Rectal smooth muscle tissue (tissue), 1 donor: ENCODE data around the gene PPP2R2D.
"Not testable (repeated sequence)": the region's sequence is repeated elsewhere in the genome, so short reads cannot be mapped to it uniquely, and the experiment has no call there.

ENCODE experiments used
- H3K27ac ChIP-seq: one replicate; pipeline ENCODE4 v1.7.0; 2013; ENCODE audit warnings: low read depth, low read length, inconsistent platforms
- H3K27me3 ChIP-seq: one replicate; pipeline ENCODE4 v1.7.0; 2013; ENCODE audit warnings: low read length; ENCODE audit not compliant: control insufficient read depth, insufficient read depth
- H3K36me3 ChIP-seq: one replicate; pipeline ENCODE4 v1.7.0; 2013; ENCODE audit warnings: low read length; ENCODE audit not compliant: control insufficient read depth, insufficient read depth
- H3K4me1 ChIP-seq: one replicate; pipeline ENCODE4 v1.7.0; 2013; ENCODE audit warnings: low read length; ENCODE audit not compliant: control insufficient read depth, insufficient read depth
- H3K4me3 ChIP-seq: one replicate; pipeline ENCODE4 v1.7.0; 2013; ENCODE audit warnings: low read length
- H3K9ac ChIP-seq: one replicate; pipeline ENCODE4 v1.7.0; 2013; ENCODE audit warnings: low read length

Gene PPP2R2D

DNA sequence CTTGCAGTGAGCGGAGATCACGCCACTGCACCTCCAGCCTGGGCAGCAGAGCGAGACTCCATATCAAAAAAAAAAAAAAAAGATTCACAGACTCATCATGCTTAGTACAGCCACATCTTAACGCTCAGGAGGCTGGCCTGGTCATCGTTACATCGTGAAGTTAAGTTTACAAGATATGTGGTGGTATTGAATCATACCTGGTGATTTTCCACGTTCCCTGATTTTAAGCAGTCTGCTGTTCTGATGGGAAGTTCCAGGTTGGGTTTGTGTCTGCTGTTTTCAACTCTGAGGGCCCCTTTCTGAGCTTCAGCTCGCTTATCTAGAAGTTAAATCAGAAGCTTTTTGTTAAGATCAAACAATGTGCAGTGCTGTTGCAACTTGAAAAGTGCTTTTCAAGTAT is 6.9 kb downstream of the PPP2R2D start:
- no peak overlapping the region for H3K27ac ChIP-seq
- peaks cover 1% of the 10 kb centered on the region for H3K4me1 ChIP-seq
- H3K9ac ChIP-seq, result no peak overlapping the region
- H3K27me3 ChIP-seq, result no peaks in the 10 kb centered on the region
- H3K4me3 ChIP-seq, result no peak overlapping the region
- H3K36me3 ChIP-seq, result peaks cover 5% of the 10 kb centered on the region

DNA sequence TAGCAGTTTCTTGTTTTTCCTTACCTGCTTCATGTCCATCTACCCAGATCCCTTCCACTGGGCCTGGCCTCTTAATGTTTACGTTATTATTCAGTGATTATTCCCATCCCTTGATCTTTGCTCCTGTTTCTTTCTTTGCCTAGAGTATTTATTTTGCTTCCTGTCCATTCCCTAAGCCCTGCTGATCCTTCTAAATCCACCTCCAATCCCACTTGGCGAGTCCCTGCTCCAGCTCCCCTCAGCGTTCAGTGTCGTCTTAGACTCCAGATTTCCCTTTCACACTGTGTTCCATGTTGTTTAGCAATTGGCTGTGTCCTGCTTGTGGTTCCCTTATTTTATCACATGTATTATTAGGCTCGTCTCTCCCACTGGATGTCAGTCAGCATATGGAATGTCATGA is 7.3 kb downstream of the PPP2R2D start:
- Histone ChIP-seq H3K9ac (no peak overlapping the region), H3K36me3 (peaks cover 5% of the 10 kb centered on the region), H3K27ac (no peak overlapping the region), H3K4me1 (no peaks in the 10 kb centered on the region), H3K27me3 (no peaks in the 10 kb centered on the region), H3K4me3 (no peak overlapping the region)

DNA sequence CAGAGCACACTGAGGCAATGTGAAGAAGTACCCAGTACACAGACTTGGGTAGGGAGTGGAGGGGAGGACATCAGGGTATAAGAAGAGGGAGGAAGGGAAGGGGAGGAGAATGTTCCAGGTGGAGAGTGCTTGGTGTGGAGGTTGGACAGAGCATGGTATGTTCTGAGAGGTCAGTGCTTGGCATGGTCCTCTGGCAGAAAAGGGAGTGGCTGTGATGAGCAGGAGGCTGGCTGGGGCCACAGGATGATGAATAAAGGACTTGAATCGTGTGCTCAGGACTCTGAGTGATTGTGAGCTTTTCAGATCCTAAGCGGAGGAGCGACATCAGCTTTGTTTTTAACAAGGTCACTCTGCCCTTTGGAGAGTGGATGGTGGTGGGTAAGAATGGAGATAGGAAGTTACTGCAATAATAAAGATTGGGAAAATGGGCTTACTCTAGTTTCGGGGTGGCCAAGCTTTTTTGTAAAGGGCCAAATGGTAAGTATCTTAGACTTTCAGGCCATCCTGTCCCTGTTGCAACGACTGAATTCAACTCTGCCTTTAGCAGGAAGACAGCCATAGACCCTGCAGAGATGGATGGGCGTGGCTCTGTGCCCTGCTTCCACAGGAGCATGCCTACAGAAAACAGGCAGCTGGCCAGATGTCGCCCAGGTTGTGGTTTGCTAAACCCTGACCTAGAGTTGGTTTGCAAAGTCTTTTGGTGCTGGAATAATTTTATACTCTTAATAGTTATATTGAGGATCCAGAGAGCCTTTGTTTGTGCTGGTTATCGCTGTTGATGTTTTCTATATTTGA is 8.4 kb downstream of the PPP2R2D start:
- no peak overlapping the region for H3K4me3 ChIP-seq
- H3K9ac ChIP-seq, result no peak overlapping the region
- H3K27me3 ChIP-seq, result no peaks in the 10 kb centered on the region
- no peak overlapping the region for H3K27ac ChIP-seq
- peaks cover 5% of the 10 kb centered on the region for H3K36me3 ChIP-seq
- H3K4me1 ChIP-seq, result no peaks in the 10 kb centered on the region

- Histone ChIP-seq H3K27me3 (no peaks in the 10 kb centered on the region), H3K4me1 (no peaks in the 10 kb centered on the region), H3K27ac (no peak overlapping the region), H3K36me3 (peaks cover 5% of the 10 kb centered on the region), H3K9ac (no peak overlapping the region), H3K4me3 (no peak overlapping the region)
These were observed 9.1 kb downstream of the PPP2R2D start for GRCh38 chr10:131909929-131910328.

GRCh38 chr10:131910663-131911314 is 10.0 kb downstream of the PPP2R2D start:
- Histone ChIP-seq H3K27ac (no peak overlapping the region), H3K36me3 (peaks cover 5% of the 10 kb centered on the region), H3K9ac (no peak overlapping the region), H3K4me1 (no peaks in the 10 kb centered on the region), H3K27me3 (no peaks in the 10 kb centered on the region), H3K4me3 (no peak overlapping the region)

- Histone ChIP-seq H3K4me1 (no peaks in the 10 kb centered on the region), H3K4me3 (no peak overlapping the region), H3K9ac (no peak overlapping the region), H3K27ac (no peak overlapping the region), H3K27me3 (no peaks in the 10 kb centered on the region), H3K36me3 (peaks cover 5% of the 10 kb centered on the region)
These were observed 10.6 kb downstream of the PPP2R2D start for GRCh38 chr10:131911451-131911850.

- no peak overlapping the region for H3K9ac ChIP-seq
- no peaks in the 10 kb centered on the region for H3K4me1 ChIP-seq
- H3K27me3 ChIP-seq, result no peaks in the 10 kb centered on the region
- peaks cover 5% of the 10 kb centered on the region for H3K36me3 ChIP-seq
- H3K4me3 ChIP-seq, result no peak overlapping the region
- no peak overlapping the region for H3K27ac ChIP-seq
These were observed 11.8 kb downstream of the PPP2R2D start for GRCh38 chr10:131912620-131913019.

GRCh38 chr10:131915484-131915883 is 14.7 kb downstream of the PPP2R2D start:
- Histone ChIP-seq H3K36me3 (no peaks in the 10 kb centered on the region), H3K27me3 (no peaks in the 10 kb centered on the region), H3K4me1 (no peaks in the 10 kb centered on the region), H3K27ac (no peak overlapping the region), H3K9ac (no peak overlapping the region), H3K4me3 (no peak overlapping the region)

DNA sequence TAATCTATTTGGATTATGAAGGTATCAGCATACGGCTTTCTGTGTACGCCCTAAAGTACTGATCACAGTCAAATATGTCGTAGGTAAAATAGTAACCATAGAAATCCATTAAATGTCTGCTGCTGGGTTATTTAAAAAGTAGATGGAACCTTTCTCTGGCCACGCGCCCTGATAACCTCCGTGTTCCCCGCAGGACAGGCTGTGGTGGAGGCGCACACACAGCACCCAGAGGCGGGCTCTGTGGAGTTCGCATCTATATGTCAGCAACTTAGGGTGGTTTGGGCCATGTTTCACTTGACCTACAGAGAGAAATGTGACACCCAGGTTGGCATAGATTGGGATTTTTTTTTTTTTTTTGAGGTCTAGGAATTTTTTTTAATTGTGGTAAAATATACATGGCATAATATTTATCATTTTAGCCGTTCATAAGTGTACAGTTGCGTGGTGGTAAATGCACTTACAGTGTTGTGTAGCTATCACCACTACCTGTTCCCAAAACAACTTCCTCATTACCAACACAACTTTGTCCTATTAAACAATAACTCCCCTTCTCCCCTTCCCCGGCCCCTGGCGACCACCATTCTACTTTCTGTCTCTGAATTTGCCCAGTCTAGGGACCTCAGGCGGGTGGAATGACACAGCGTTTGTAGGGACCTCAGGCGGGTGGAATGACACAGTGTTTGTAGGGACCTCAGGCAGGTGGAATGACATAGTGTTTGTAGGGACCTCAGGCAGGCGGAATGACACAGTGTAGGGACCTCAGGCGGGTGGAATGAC is 15.4 kb downstream of the PPP2R2D start:
- Histone ChIP-seq H3K4me1 (no peaks in the 10 kb centered on the region), H3K27me3 (no peaks in the 10 kb centered on the region), H3K4me3 (no peak overlapping the region), H3K36me3 (no peaks in the 10 kb centered on the region), H3K9ac (no peak overlapping the region), H3K27ac (no peak overlapping the region)

- not testable (repeated sequence) for H3K36me3 ChIP-seq, H3K9ac ChIP-seq, H3K27me3 ChIP-seq, H3K4me1 ChIP-seq, H3K4me3 ChIP-seq, H3K27ac ChIP-seq
These were observed 16.0 kb downstream of the PPP2R2D start for GRCh38 chr10:131916767-131917160.

DNA sequence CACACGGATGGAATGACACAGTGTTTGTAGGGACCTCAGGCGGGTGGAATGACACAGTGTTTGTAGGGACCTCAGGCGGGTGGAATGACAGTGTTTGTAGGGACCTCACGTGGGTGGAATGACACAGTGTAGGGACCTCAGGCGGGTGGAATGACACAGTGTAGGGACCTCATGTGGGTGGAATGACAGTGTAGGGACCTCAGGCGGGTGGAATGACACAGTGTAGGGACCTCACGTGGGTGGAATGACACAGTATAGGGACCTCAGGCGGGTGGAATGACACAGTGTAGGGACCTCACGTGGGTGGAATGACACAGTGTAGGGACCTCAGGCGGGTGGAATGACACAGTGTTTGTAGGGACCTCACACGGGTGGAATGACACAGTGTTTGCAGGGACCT is 16.7 kb downstream of the PPP2R2D start:
- not testable (repeated sequence) for H3K27ac ChIP-seq, H3K27me3 ChIP-seq, H3K9ac ChIP-seq, H3K36me3 ChIP-seq, H3K4me3 ChIP-seq, H3K4me1 ChIP-seq

GRCh38 chr10:131919461-131919860 is 18.7 kb downstream of the PPP2R2D start:
- not testable (repeated sequence) for H3K4me1 ChIP-seq, H3K4me3 ChIP-seq, H3K9ac ChIP-seq

More at GRCh38 chr10:131919461-131919860, 18.7 kb downstream of the PPP2R2D start:
- not testable (repeated sequence) for H3K36me3 ChIP-seq, H3K27me3 ChIP-seq, H3K27ac ChIP-seq
